PC-9 (cell line): Measurements from ENCODE around the gene RASSF10.

Experiments
- EZH2 ChIP-seq: fragments of 200-600 bp; sonication (generic); IDR thresholded peaks from 2 replicates; pipeline ENCODE4 v1.8.0; 2017; ENCODE audit warnings: antibody characterized with exemption, low read depth
- TF ChIP-seq, protein P1 (sequence below): fragments of 200-600 bp; sonication (generic); conservative IDR thresholded peaks from 2 replicates; pipeline ENCODE4 v1.6.1; 2017; ENCODE audit warnings: mixed run types, antibody characterized with exemption, mild to moderate bottlenecking, moderate library complexity

DNA sequence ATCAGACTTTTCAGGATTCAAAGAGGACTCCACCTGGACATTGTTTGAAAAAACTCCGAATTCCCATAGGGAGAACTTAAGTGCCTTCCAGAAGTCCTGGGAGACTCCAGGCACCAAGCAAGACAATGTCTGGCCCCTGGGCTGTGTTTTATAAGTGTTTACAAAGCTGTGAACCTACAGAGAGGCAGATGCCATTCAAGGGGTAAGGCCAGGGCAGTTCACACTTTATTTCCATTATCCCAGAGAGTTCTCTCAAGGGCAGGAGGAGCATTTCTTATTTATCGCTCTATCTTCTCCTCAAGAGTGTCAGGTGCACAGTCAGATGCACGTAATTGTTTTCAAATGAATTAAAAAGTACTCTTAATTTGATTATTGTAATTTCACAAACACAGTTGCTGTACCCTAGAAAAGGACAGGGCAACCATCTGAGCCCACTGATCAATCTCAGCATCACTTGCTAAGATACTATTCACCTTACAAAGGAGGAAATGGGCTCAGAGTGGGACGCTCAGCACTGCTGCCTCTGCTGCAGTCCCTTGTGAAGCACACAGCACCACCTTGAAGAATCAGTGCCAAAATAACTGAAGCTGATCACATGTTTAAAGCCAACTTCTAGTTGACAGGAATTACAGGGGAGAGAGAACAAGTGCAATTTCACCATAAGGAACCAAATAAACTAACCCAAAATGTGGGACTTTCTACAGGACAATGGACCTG is 35.0 kb downstream of the RASSF10 start:
- TF ChIP-seq EZH2, result no peak
- TF ChIP-seq, protein P1, sequence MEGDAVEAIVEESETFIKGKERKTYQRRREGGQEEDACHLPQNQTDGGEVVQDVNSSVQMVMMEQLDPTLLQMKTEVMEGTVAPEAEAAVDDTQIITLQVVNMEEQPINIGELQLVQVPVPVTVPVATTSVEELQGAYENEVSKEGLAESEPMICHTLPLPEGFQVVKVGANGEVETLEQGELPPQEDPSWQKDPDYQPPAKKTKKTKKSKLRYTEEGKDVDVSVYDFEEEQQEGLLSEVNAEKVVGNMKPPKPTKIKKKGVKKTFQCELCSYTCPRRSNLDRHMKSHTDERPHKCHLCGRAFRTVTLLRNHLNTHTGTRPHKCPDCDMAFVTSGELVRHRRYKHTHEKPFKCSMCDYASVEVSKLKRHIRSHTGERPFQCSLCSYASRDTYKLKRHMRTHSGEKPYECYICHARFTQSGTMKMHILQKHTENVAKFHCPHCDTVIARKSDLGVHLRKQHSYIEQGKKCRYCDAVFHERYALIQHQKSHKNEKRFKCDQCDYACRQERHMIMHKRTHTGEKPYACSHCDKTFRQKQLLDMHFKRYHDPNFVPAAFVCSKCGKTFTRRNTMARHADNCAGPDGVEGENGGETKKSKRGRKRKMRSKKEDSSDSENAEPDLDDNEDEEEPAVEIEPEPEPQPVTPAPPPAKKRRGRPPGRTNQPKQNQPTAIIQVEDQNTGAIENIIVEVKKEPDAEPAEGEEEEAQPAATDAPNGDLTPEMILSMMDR, result no peak
